ENCODE data around the gene TDRD12. TPM values are rescaled to one million over a fixed set of nuclear protein-coding genes. Genes with fewer than 3 reads are reported as not detected.

Gene TDRD12
- polyA plus RNA-seq, 1 donor (not counting 4 experiments of a cell fraction or from before 2014, with no cell fraction given) = 0.04 TPM

DNA sequence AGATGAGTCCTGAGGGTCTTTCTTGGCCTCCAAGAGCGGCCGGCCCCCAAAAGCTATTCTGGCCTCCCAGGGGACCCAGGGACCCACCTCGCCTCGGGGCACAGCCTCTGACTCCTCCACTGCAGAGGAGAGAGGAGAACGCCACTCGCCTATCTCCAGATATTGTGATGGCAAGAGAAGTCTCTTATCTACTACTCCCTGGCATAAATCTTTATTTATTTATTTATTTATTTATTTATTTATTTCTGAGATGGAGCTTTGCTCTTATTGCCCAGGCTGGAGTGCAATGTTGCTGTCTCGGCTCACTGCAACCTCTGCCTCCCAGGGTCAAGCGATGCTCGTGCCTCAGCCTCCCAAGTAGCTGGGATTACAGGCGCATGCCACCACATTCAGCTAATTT, 139.0 kb downstream of the TDRD12 start:
- dilution Hi-C loops (cut with MboI; ENCODE audit: extremely low pct_ligation_motif_present, low sequenced_read_pairs) = no loop called here
- H2AFZ ChIP-seq (ENCODE audit: control insufficient read depth, low read length) = no peak overlapping the region
- no peaks in the 10 kb centered on the region for H3K36me3 ChIP-seq (ENCODE audit: control insufficient read depth in 2 of 2, extremely low read depth in 1 of 2, insufficient read depth in 2 of 2, low read length in 2 of 2)
- FAIRE-seq (no peak), DNase-seq (ENCODE audit: low read depth, low spot score) (no peak)
- H3K9ac ChIP-seq (ENCODE audit: control insufficient read depth, extremely low read depth, insufficient read depth, low read length) = no peak overlapping the region
- TF ChIP-seq, protein P1, sequence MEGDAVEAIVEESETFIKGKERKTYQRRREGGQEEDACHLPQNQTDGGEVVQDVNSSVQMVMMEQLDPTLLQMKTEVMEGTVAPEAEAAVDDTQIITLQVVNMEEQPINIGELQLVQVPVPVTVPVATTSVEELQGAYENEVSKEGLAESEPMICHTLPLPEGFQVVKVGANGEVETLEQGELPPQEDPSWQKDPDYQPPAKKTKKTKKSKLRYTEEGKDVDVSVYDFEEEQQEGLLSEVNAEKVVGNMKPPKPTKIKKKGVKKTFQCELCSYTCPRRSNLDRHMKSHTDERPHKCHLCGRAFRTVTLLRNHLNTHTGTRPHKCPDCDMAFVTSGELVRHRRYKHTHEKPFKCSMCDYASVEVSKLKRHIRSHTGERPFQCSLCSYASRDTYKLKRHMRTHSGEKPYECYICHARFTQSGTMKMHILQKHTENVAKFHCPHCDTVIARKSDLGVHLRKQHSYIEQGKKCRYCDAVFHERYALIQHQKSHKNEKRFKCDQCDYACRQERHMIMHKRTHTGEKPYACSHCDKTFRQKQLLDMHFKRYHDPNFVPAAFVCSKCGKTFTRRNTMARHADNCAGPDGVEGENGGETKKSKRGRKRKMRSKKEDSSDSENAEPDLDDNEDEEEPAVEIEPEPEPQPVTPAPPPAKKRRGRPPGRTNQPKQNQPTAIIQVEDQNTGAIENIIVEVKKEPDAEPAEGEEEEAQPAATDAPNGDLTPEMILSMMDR (optimal IDR thresholded peaks at IDR 0.05 in 1 of 3, IDR thresholded peaks at IDR 0.05 in 1 of 3, conservative IDR thresholded peaks at IDR 0.05 in 1 of 3; ENCODE audit: extremely low read depth in 1 of 3, insufficient read depth in 2 of 3, low read length in 3 of 3) = no peak
- TF ChIP-seq EZH2 (IDR thresholded peaks at IDR 0.05; ENCODE audit: low read length) = no peak
- no peaks in the 10 kb centered on the region for H3K9me1 ChIP-seq (ENCODE audit: control insufficient read depth, extremely low read depth, insufficient read depth, low read length)
- no peaks in the 10 kb centered on the region for H3K79me2 ChIP-seq (ENCODE audit: control insufficient read depth, insufficient read depth, low read length)
- H3K4me3 ChIP-seq (ENCODE audit: control insufficient read depth in 2 of 3, extremely low read depth in 1 of 3, insufficient read depth in 2 of 3, low read depth in 1 of 3, low read length in 3 of 3) = no peak overlapping the region
- no peaks in the 10 kb centered on the region for H3K27me3 ChIP-seq (ENCODE audit: control insufficient read depth, extremely low read depth, insufficient read depth, low read length)
- no peak overlapping the region for H3K4me2 ChIP-seq (ENCODE audit: control insufficient read depth, extremely low read depth, insufficient read depth, low read depth, low read length)
- no peaks in the 10 kb centered on the region for H4K20me1 ChIP-seq (ENCODE audit: control insufficient read depth, extremely low read depth, insufficient read depth, low read length)
- H3K27ac ChIP-seq (ENCODE audit: control insufficient read depth, insufficient read depth, low read length) = no peak overlapping the region
- H3K4me1 ChIP-seq (ENCODE audit: control insufficient read depth, extremely low read depth, insufficient read depth, low read length) = no peaks in the 10 kb centered on the region
- no peaks in the 10 kb centered on the region for H3K9me3 ChIP-seq (ENCODE audit: control insufficient read depth, low read depth, low read length)

DNA sequence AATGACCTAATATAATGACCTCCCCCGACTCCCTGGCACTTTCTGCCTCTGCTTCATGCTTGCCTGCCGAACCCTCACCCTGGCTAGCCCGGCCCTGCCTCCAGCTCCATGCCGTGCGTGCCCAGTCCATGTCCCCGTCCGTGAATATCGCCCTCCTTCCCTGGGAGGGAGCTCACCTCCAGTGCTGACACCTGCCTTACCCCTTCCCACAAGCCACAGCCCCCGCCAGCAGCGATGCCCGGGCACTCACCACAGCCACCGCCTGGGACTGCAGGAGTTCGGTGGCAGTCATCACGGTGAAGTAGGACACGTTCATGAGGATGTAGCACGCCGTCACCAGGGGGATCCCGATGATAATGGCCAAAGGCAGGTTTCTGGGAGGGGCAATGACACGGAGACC, 140.0 kb downstream of the TDRD12 start:
- dilution Hi-C loops (cut with MboI; ENCODE audit: extremely low pct_ligation_motif_present, low sequenced_read_pairs) = no loop called here
- no peak for FAIRE-seq
- Histone ChIP-seq H3K4me1 (ENCODE audit: control insufficient read depth, extremely low read depth, insufficient read depth, low read length) (no peaks in the 10 kb centered on the region), H3K4me2 (ENCODE audit: control insufficient read depth, extremely low read depth, insufficient read depth, low read depth, low read length) (no peak overlapping the region), H3K4me3 (ENCODE audit: control insufficient read depth in 2 of 3, extremely low read depth in 1 of 3, insufficient read depth in 2 of 3, low read depth in 1 of 3, low read length in 3 of 3) (no peak overlapping the region), H3K9me3 (ENCODE audit: control insufficient read depth, low read depth, low read length) (no peaks in the 10 kb centered on the region), H3K27me3 (ENCODE audit: control insufficient read depth, extremely low read depth, insufficient read depth, low read length) (no peaks in the 10 kb centered on the region), H2AFZ (ENCODE audit: control insufficient read depth, low read length) (no peak overlapping the region), H3K27ac (ENCODE audit: control insufficient read depth, insufficient read depth, low read length) (no peak overlapping the region), H3K9me1 (ENCODE audit: control insufficient read depth, extremely low read depth, insufficient read depth, low read length) (no peaks in the 10 kb centered on the region), H3K79me2 (ENCODE audit: control insufficient read depth, insufficient read depth, low read length) (no peaks in the 10 kb centered on the region), H3K9ac (ENCODE audit: control insufficient read depth, extremely low read depth, insufficient read depth, low read length) (no peak overlapping the region), H4K20me1 (ENCODE audit: control insufficient read depth, extremely low read depth, insufficient read depth, low read length) (no peaks in the 10 kb centered on the region), H3K36me3 (ENCODE audit: control insufficient read depth in 2 of 2, extremely low read depth in 1 of 2, insufficient read depth in 2 of 2, low read length in 2 of 2) (no peaks in the 10 kb centered on the region)
- DNase-seq (ENCODE audit: low read depth, low spot score) = no peak
- no peak for TF ChIP-seq EZH2 (IDR thresholded peaks at IDR 0.05; ENCODE audit: low read length)
- TF ChIP-seq, protein P1 (optimal IDR thresholded peaks at IDR 0.05 in 1 of 3, IDR thresholded peaks at IDR 0.05 in 1 of 3, conservative IDR thresholded peaks at IDR 0.05 in 1 of 3; ENCODE audit: extremely low read depth in 1 of 3, insufficient read depth in 2 of 3, low read length in 3 of 3) = no peak
